NCI-H1694 treated with DMSO at 0.1 percent for 48 hours (cell line): Measurements from ENCODE around the gene F3.
A peak's percentile ranks its signal among the peaks of the same experiment; 100 is the strongest.

ENCODE experiments used
- DNase-seq: peaks from one replicate; lab custom pipeline; 2025; lab: John Stamatoyannopoulos, UW

Gene F3

DNA sequence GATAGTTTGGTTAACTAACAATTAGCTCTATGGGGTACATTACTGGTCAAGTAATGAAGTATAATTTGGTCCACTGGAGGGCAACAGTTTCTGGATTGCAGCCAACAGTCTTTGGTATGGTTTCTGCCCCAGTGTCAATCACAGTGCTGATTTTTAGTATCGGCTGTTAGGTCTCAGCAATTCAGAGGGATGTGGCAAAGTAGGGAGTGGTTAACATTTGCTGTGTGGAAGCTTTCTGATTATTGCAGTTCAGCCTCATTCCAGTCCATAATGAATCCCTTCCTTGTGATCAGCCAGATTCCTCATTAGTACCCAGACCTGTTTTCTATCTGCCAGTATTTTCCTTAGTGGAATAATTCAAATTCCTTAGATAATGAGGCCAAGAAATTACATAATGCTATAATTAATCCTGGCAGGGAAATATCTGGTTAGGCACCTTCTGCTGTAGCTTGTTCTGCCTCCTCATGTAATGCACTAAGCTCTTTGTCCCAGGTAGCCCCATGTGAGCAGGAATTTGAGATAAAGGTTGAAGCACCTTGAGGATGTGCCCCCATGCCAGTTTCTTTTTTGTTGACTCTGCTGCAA lies 14.0 kb downstream of the F3 start:
- no peak for DNase-seq

DNA sequence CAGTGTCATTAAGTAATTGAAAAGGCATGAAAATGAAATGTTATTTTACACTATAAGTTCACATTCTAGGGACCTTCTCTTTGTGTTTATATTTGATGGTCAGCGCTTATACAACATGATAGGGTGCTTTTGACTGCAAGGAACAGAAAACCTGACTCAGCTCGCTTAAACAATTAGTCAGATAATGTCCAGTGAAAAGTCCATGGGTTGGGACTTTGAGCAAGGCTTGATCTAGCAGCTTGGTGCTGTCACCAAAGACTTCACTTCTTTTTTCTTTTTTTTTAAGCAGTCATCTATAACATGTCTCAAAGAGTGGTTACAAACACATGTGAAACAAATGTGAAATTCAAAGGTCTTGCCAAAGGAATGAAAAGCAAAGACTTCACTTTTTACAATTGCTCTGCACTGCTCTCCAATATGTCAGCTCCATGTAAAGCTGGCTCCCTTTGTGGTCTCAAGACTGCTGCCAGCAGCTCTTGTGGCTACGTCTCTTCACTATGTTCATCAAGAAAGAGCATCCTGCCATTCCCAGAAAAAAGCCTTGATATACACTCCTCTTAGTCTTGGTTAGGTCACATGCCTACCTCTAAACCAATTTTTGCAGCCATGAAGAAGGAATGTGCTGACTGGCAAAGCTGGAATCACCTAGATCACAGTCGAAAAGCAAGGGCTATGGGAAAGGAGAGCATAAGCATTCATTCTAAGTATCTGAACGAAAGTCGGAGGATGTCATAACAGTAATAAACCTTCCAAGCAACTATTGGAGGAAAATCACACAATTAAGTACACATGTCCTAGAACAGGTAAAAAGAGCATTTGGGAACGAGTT lies 15.2 kb downstream of the F3 start:
- no peak for DNase-seq

DNA sequence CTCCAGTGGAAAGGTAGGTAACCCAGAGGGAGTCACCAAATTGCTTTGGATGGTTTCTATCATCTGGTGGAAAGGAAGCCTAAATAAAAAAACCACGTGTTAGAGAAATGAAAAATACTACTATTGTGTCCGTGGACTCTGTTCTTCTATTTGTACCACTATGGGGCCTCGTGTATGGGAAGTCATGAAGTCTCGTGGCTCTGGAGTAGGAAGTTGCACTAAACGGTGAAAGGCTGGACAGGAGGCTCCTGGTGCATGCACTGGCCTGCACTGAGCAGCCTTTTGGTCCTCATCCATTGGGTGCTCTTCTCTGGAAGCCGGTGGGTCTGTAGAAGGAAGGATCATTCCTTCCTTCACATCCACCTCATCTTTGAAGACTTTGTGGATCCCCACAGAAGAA lies 17.0 kb downstream of the F3 start:
- no peak for DNase-seq

DNA sequence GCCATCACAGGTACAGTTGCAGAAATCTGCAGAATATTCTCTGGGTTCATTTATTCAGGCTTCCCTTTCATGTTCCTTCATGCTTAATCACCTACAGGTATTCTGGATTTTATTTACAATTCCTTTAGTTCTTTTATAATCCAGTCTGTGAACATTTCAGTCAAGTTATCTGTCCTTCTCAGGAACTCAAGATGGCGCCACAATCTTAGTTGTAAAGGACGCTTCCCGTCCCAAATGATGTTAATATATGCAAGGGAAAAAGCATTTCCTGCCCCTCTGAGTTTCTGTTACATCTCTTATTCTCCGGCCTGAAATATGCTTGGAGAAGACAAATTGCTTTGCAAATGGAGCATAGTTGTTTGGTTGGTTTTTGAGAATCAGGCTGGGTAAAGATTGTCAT lies 19.3 kb downstream of the F3 start:
- DNase-seq: peak; percentile 56

DNA sequence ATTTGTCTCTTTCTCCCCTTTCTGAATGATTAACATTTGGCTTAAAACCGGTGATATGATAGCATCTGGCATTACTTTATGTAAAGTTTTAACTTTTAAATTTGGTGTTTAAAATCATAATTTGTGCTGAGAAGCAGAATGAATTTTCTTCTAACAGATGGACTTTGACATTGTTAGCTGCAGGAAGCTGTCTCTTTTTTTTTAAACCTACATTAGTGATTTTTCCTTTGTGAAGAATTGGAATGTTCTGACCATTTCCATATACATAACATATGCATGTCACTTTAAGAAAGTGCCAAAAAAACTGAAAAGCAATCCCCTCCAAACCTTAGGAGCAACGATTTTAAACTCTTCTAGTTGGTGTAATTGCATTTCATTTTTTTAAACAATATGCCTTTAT lies 22.2 kb downstream of the F3 start:
- no peak for DNase-seq

DNA sequence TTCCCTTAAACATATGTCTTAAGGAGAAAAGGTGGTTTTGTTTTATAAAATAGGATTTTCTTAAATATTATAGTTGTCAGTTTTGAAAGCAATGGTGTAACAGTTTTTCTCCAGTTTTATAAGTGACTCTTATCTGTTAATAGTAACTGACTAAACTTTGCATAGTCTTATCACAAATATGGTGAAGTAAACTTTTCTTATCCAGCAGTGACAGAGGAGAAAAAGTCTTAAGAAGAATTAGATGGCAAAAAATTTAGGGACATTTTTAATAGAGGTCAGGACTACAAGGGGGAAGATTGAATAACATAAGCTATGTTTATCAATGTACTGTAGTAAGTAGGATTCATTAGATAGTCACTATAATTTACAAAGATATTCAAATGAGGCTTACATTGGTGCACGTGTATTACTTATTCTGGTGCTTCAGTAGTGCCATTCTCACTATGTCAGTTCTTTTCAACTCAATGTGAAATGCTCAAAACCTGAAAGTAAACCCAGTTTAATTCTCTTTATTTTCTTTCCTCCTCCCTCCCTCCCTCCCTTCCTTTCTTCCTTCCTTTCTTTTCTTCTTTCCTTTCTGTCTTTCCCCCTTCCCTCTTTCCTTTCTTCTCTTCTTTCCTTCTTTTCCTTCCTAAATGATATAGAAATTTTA lies 26.1 kb downstream of the F3 start:
- DNase-seq: no peak

DNA sequence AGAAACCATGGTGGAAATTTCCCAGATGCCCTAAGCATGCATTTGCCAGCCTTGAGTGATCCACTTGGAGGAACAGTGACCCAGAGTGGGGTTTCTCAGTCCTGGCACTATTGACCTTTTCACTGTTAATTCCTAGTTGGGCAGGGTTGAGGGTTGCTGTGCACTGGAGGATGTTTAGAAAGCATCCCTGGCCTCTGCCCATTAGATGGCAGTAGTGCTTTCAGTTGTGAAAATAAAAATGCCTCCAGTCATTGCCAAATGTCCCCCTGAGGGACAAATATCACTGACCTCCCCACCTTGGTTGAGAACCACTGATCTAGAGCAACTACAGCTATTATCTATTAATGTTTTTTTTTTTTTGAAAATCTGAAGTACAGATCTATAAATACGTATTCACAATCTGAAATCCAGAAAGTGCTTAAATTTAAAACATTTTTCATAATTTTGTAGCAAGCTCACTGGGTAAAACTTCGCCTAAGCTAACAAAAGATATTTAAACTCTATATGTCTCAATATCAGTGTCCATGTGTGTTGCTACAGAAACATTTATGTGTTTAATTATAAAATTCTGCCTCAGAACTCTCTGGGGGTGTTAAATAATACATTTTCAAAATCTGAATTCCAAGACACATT lies 27.3 kb downstream of the F3 start:
- DNase-seq: peak; percentile 22

DNA sequence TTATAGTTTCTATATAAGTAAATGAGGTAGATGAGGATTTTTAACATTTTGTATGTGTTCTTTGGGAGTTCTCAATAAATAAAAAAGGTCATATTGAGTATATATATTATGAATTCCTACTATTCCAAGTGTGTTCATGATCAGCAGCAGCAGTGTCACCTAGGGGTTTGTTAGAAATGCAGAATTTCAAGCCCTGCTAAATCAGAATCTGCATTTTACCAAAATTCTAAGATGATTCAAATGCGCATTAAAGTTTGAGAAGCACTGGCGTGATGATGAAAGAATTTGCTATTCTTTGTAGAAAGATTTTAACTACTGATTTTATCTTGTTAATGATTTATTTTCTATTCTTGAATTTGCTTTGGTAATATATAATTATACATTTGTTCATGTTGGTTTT lies 28.7 kb downstream of the F3 start:
- no peak for DNase-seq

DNA sequence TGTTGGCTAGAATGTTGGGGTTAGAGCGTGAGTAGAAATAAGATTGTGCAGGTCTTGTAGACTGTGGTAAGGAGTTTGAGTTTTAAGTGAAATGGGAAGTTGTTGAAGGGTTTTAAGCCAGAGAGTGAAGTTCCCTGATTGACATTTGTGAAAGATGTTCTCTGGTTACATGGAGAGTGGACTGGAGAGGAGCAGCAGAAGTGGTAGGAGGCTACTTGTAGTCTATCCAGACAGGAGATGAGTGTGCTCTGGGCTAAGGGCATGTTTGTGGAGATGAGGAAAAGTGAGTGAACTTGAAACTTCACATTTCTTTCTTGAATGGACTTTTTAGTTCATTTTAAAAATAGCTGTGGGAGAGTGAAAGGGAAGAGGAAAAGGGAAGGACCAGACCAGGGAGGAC lies 37.0 kb downstream of the F3 start:
- DNase-seq: no peak

DNA sequence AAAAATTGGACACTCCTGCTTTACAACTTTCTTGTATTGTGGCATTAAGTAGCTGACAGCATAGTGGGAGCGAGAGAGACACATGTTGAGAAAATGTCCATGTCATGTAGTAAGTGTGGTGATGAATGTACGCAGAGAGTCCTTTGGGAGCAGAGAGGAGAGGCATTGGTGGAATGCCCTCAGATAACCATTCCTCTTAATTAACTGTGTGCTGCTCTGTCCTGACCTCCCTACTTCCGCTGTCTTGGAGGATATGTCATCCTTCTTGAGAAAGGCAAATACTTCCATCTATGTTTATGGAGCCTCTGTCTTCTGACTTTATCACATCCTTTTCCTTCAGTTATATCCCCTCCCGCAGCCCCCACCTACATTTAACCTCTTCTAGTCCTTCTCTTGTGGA lies 38.4 kb downstream of the F3 start:
- DNase-seq: no peak

DNA sequence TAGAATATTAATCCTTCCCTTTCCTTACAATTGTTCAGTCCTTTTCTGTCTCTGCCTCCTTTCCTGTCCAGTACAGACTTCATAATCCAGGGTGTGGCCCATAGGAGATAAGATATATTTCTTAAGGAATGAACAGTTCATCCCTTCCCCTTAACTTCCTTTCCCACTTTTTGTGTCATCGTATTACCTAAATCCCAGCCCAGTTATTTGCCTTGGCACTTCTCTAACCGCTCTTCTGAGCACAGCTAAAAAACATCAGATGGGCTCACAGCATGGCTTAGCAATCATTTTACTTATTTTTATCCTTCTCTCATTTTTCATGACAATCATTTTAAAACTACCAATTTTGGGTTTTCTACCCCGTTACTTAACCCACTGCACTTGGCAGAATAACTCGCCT lies 39.6 kb downstream of the F3 start:
- DNase-seq: no peak

DNA sequence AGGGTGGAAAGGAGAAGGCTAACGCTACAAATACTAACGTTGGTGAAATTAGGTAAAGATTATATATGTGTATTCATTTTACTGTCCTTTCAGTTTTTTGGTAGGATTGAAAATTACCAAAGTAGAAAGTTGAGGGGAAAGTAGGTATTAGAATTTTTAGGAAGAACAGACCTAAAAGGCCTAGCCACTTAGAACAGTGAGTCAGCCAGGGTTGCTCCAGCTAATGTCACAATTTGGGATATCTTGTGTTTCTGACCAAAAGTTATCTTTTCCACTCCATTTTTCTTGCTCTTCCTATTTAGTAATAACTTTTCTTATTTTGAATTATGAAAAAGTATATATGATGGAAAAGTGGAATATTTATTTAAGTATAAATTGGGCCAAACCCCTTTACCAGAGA lies 40.1 kb downstream of the F3 start:
- DNase-seq: no peak

DNA sequence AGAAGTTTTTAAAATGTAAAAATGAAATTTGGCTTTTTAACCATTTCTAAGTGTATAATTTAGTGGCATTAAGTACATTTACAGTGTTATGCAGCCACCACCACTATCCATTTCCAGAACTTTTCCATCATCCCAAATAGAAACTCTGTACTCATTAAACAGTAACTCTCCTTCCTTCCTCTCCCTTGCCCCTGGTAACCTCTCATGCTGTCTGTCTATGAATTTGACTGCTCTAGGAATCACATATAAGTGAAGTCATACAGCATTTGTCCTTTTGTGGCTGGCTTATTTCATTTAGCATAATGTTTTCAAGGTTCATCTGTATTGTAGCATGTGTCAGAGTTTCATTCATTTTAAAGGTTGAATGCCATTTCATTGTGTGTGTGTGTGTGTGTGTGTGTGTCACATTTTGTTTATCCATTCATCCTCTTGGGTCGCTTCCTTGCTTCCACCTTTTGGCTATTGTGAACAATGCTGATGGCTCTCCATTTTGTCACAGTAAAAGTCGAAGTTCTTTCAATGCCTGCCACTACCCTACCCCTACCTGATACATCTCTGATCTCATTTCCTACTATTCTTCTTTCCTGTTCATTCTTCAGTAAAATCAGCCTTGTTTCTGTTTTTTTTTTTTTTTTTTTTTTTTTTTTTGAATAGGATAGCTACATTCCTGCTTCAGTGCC lies 45.3 kb downstream of the F3 start:
- no peak for DNase-seq

DNA sequence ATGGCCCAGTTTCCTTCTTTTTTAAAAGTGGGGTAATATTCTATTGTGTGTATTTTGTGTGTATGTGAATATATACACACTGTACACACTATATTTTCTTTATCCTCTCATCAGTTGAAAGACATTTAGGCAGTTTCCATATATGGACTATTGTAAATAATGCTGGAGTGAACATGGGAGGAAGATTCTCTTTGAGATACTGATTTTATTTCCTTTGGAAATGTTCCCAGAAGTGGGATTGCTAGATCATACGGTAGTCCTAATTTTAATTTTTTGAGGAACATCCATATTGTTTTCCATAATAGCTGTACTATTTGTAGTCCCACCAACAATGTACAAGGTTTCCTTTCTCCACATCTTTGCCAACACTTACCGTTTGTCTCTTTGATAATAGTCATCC lies 51.0 kb downstream of the F3 start:
- no peak for DNase-seq

DNA sequence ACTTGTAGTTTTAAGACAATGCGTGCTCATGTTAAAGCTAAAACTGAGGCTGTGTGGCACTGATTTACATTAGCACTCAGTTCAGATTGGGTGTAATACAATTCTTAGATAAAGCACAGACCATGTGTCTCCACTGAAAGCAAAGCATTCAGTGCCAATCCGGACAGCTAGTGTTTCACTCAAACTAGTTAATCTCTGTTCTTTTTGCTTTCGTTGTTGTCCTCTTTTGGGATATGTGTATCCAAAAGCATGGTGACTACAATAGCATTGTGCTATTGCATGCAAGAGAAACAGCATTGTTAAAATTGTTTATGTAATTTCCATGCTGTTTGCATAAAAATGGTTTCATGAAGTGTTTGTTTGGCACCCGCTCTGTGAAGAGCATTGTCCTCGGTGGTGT lies 54.6 kb downstream of the F3 start:
- no peak for DNase-seq

DNA sequence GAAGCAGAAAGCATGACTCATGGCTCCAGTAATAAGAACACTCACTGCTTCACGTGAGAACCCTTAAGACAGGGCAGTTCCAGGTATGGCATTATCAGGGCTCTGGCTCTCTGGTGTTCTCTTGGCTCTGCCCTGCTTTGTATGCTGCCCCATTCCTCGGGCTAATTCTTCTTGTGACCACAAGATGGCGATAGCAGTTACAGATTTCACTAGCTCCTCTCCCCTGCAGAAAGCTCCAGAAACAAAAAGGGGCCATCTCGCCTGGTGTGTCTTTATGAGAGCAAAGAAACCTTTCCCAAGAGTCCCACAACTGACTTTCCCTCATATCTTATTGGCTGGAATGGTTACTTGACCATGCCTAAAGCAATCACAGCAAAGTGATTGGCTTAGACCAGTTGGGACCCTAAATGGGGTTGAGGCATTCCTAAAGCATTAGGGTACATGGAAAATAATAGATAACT lies 60.1 kb downstream of the F3 start:
- DNase-seq: peak; percentile 72

DNA sequence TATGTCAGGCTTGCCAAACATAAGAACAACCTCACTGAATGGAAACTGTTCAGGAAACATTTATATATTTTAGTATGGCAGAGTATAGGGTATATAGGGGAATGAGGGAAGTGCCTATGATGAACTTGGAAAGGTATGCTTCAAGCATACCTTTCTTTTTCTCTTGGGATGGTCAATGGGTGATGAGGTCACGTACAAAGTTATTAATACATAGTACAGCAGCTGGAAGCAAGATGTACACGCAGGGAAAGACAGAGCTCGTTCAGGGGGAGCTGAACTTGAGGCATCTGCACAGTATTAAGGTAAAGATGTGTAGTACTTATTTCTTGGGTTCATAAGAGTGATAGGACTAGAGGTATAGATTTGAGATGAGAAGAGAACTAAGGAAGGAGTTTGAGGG lies 61.9 kb downstream of the F3 start:
- DNase-seq: no peak
